Aorta (tissue), 5 donors: ENCODE data around the gene CNIH3. TPM values are rescaled to one million over a fixed set of nuclear protein-coding genes. Genes with fewer than 3 reads are reported as not detected.

ENCODE experiments used
- ATAC-seq: fragments of 200-7000 bp; cut with Tn5 transposase; one replicate; pipeline ENCODE4 v1.9.1; 2022; ENCODE audit warnings: moderate library complexity; ENCODE audit not compliant: low FRiP score
- DNase-seq, 2 donors: peaks; one replicate each; pipeline ENCODE4 v3.0.0-alpha.2; 2020
- H3K27ac ChIP-seq, 2 donors: one replicate each; pipeline ENCODE4 v1.5.1; 2013; ENCODE audit warnings: low read length in 2 of 2, mild to moderate bottlenecking in 2 of 2, moderate library complexity in 2 of 2, control low read depth in 1 of 2, inconsistent platforms in 1 of 2, low read depth in 1 of 2
- H3K27me3 ChIP-seq, 2 donors: one replicate each; pipeline ENCODE4 v1.6.1; 2013; ENCODE audit warnings: control low read depth in 1 of 2, low read length in 1 of 2, mild to moderate bottlenecking in 1 of 2, moderate library complexity in 1 of 2; ENCODE audit not compliant: insufficient read depth in 2 of 2, control insufficient read depth in 1 of 2
- H3K36me3 ChIP-seq, 2 donors: one replicate each; pipeline ENCODE4 v1.6.1; 2013; ENCODE audit warnings: control low read depth in 1 of 2, low read length in 1 of 2, mild to moderate bottlenecking in 1 of 2; ENCODE audit not compliant: insufficient read depth in 2 of 2, control insufficient read depth in 1 of 2
- H3K4me1 ChIP-seq, 2 donors: one replicate each; pipeline ENCODE4 v1.6.1; 2013; ENCODE audit warnings: low read length in 2 of 2, control low read depth in 1 of 2, mild to moderate bottlenecking in 1 of 2, moderate library complexity in 1 of 2; ENCODE audit not compliant: insufficient read depth in 2 of 2, control insufficient read depth in 1 of 2
- H3K4me3 ChIP-seq, 2 donors: one replicate each; pipeline ENCODE4 v1.5.1; 2013; ENCODE audit warnings: low read length in 2 of 2, control low read depth in 1 of 2, mild to moderate bottlenecking in 1 of 2
- H3K9me3 ChIP-seq: one replicate; pipeline ENCODE4 v1.6.1; 2013; ENCODE audit warnings: mild to moderate bottlenecking, low read length; ENCODE audit not compliant: control insufficient read depth
- WGBS, 2 donors: extraction: QIAGEN DNeasy Blood & Tissue Kit; methylation state at CpG; one replicate each; pipeline ENCODE4 v1.1.7; 2013; 5-methylcytosine and 5-hydroxymethylcytosine counted together
- intact Hi-C, 2 donors: fragments of 100-400 bp; cut with DNase I; formaldehyde crosslinking; loops; one replicate each; pipeline versions ENCODE4 v1.14.2 to v1.15.0; 2022
- polyA plus RNA-seq, 2 donors: library from polyadenylated mRNA; stranded (reverse); fragments of 200-250 nt; gene quantifications; one replicate each; pipeline ENCODE4 v1.2.3, GENCODE V29; 2013
- total RNA-seq, 2 donors: library from RNA; stranded (reverse); fragmentation: NEBNext Ultra II Directional; extraction: Animal tissue kit (Norgen Biotek cat#: 25700); gene quantifications; one replicate each; pipeline ENCODE4 v1.2.1, GENCODE V29; 2021
- donor health status: healthy with polysubstance abuse.
- donor health status: Bipolar disorder and iron deficiency.
- donor health status: DM: no; HTN: no; CAD: no.
- donor health status: DM: no; HTN: no; CAD: no.
- donor health status: DM: yes; HTN: yes; CAD: no.

The CNIH3 gene
- total and polyA plus RNA-seq, 4 donors: 2.4 to 8.2 (median 3.3) TPM

- Histone ChIP-seq H3K4me3 (no peak overlapping the region), H3K4me1 (no peaks in the 10 kb centered on the region), H3K27ac (no peak overlapping the region), H3K9me3 (no peaks in the 10 kb centered on the region), H3K27me3 (no peaks in the 10 kb centered on the region), H3K36me3 (no peaks in the 10 kb centered on the region)
- ATAC-seq (no peak), DNase-seq (peak in 1 of 2 donors; percentile 48)
- 56 to 61% methylated on average over 5 of the region's 5 CpGs for WGBS, 2 donors
- intact Hi-C loops: no loop called here
Measured at GRCh38 chr1:224720216-224720615, 104.1 kb downstream of the CNIH3 start.

GRCh38 chr1:224721000-224721399, 104.9 kb downstream of the CNIH3 start:
- no peak for ATAC-seq
- no peak overlapping the region for H3K4me3 ChIP-seq

GRCh38 chr1:224722838-224723237, 106.7 kb downstream of the CNIH3 start:
- no peak overlapping the region for H3K4me3 ChIP-seq
- no peak for ATAC-seq
- 49 to 53% methylated on average over 8 of the region's 8 CpGs for WGBS, 2 donors

More at GRCh38 chr1:224721000-224721399, 104.9 kb downstream of the CNIH3 start:
- intact Hi-C loops: no loop called here
- 86 to 88% methylated on average over 7 of the region's 7 CpGs for WGBS, 2 donors
- H3K4me1 ChIP-seq: no peaks in the 10 kb centered on the region
- DNase-seq: peak in 1 of 2 donors; percentile 37
- no peaks in the 10 kb centered on the region for H3K27me3 ChIP-seq
- no peaks in the 10 kb centered on the region for H3K9me3 ChIP-seq
- no peaks in the 10 kb centered on the region for H3K36me3 ChIP-seq
- H3K27ac ChIP-seq: no peak overlapping the region

GRCh38 chr1:224724566-224724965, 108.4 kb downstream of the CNIH3 start:
- WGBS, 2 donors: 90 to 96% methylated on average over 2 of the region's 2 CpGs
- H3K27ac ChIP-seq: no peak overlapping the region

More at GRCh38 chr1:224722838-224723237, 106.7 kb downstream of the CNIH3 start:
- peak in 1 of 2 donors; percentile 48 for DNase-seq
- H3K4me1 ChIP-seq: no peaks in the 10 kb centered on the region
- no peak overlapping the region for H3K27ac ChIP-seq
- no peaks in the 10 kb centered on the region for H3K36me3 ChIP-seq
- intact Hi-C loops: no loop called here
- H3K27me3 ChIP-seq: no peaks in the 10 kb centered on the region
- H3K9me3 ChIP-seq: no peaks in the 10 kb centered on the region

GRCh38 chr1:224726441-224727182, 110.5 kb downstream of the CNIH3 start:
- no peaks in the 10 kb centered on the region for H3K9me3 ChIP-seq
- WGBS, 2 donors: 70 to 72% methylated on average over 10 of the region's 10 CpGs
- peak; percentile 81 for ATAC-seq
- H3K4me1 ChIP-seq: no peaks in the 10 kb centered on the region
- no peaks in the 10 kb centered on the region for H3K36me3 ChIP-seq
- DNase-seq: peak; percentile 71 to 78
- intact Hi-C loops: no loop called here
- H3K27me3 ChIP-seq: no peaks in the 10 kb centered on the region
- no peak overlapping the region for H3K27ac ChIP-seq
- no peak overlapping the region for H3K4me3 ChIP-seq

More at GRCh38 chr1:224724566-224724965, 108.4 kb downstream of the CNIH3 start:
- DNase-seq: no peak
- Histone ChIP-seq H3K9me3 (no peaks in the 10 kb centered on the region), H3K4me3 (no peak overlapping the region), H3K27me3 (no peaks in the 10 kb centered on the region), H3K4me1 (no peaks in the 10 kb centered on the region), H3K36me3 (no peaks in the 10 kb centered on the region)
- no peak for ATAC-seq
- intact Hi-C loops: no loop called here

- DNase-seq (peak in 1 of 2 donors; percentile 34), ATAC-seq (no peak)
- WGBS, 2 donors: 47 to 61% methylated on average over 6 of the region's 6 CpGs
- Histone ChIP-seq H3K27me3 (no peaks in the 10 kb centered on the region), H3K4me1 (no peaks in the 10 kb centered on the region), H3K27ac (no peak overlapping the region), H3K4me3 (no peak overlapping the region), H3K36me3 (no peaks in the 10 kb centered on the region), H3K9me3 (no peaks in the 10 kb centered on the region)
- intact Hi-C loops: no loop called here
Measured at GRCh38 chr1:224727351-224728289, 111.5 kb downstream of the CNIH3 start.

- DNase-seq (no peak), ATAC-seq (no peak)
- H3K9me3 ChIP-seq: no peaks in the 10 kb centered on the region
- H3K4me3 ChIP-seq: no peak overlapping the region
- WGBS, 2 donors: 70 to 76% methylated on average over 1 of the region's 1 CpG
- intact Hi-C loops: no loop called here
- no peaks in the 10 kb centered on the region for H3K27me3 ChIP-seq
- no peaks in the 10 kb centered on the region for H3K36me3 ChIP-seq
- no peaks in the 10 kb centered on the region for H3K4me1 ChIP-seq
- no peak overlapping the region for H3K27ac ChIP-seq
Measured at GRCh38 chr1:224730540-224730939, 114.4 kb downstream of the CNIH3 start.

GRCh38 chr1:224730965-224731364, 114.8 kb downstream of the CNIH3 start:
- DNase-seq (no peak), ATAC-seq (no peak)
- Histone ChIP-seq H3K4me1 (no peaks in the 10 kb centered on the region), H3K36me3 (no peaks in the 10 kb centered on the region), H3K4me3 (no peak overlapping the region), H3K9me3 (no peaks in the 10 kb centered on the region), H3K27ac (no peak overlapping the region), H3K27me3 (no peaks in the 10 kb centered on the region)
- intact Hi-C loops: no loop called here
